ENCODE data around the gene C3.

GRCh38 chr19:6632002-6632621 lies 88.3 kb downstream of the C3 start:
- no peak for TF ChIP-seq POLR2A (IDR thresholded peaks at IDR 0.05)
- TF ChIP-seq, protein P1, sequence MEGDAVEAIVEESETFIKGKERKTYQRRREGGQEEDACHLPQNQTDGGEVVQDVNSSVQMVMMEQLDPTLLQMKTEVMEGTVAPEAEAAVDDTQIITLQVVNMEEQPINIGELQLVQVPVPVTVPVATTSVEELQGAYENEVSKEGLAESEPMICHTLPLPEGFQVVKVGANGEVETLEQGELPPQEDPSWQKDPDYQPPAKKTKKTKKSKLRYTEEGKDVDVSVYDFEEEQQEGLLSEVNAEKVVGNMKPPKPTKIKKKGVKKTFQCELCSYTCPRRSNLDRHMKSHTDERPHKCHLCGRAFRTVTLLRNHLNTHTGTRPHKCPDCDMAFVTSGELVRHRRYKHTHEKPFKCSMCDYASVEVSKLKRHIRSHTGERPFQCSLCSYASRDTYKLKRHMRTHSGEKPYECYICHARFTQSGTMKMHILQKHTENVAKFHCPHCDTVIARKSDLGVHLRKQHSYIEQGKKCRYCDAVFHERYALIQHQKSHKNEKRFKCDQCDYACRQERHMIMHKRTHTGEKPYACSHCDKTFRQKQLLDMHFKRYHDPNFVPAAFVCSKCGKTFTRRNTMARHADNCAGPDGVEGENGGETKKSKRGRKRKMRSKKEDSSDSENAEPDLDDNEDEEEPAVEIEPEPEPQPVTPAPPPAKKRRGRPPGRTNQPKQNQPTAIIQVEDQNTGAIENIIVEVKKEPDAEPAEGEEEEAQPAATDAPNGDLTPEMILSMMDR (IDR thresholded peaks at IDR 0.05) = no peak
